Measurements from ENCODE around the gene SOX6.

The SOX6 gene

GRCh38 chr11:16318320-16318719 is 38.0 kb downstream of the SOX6 start:
- Histone ChIP-seq H3F3A (ENCODE audit: control insufficient read depth, insufficient read depth) (no peaks in the 10 kb centered on the region), H3K4me3 (ENCODE audit: low read length) (no peak overlapping the region), H3K27ac (ENCODE audit: low read depth, low read length) (no peak overlapping the region), H3K36me3 (ENCODE audit: control insufficient read depth, low read length) (no peaks in the 10 kb centered on the region), H3K79me2 (ENCODE audit: control insufficient read depth, low read length) (no peaks in the 10 kb centered on the region), H4K20me1 (ENCODE audit: control insufficient read depth, insufficient read depth, low read depth, low read length) (no peaks in the 10 kb centered on the region), H3K9me3 (ENCODE audit: control insufficient read depth, insufficient read depth, low read length) (no peaks in the 10 kb centered on the region), H3K4me2 (ENCODE audit: low read length) (no peak overlapping the region), H3K4me1 (ENCODE audit: control insufficient read depth, low read length) (no peaks in the 10 kb centered on the region), H3K9me2 (replicated peaks; ENCODE audit: control insufficient read depth, low read length) (no peaks in the 10 kb centered on the region), H3K27me3 (ENCODE audit: control insufficient read depth, low read length) (no peaks in the 10 kb centered on the region)
- TF ChIP-seq CTCF (IDR thresholded peaks at IDR 0.05; ENCODE audit: low read depth, low read length, poor library complexity, severe bottlenecking) (no peak), EZH2phosphoT487 (IDR thresholded peaks at IDR 0.05; ENCODE audit: borderline replicate concordance, low read length) (no peak)

DNA sequence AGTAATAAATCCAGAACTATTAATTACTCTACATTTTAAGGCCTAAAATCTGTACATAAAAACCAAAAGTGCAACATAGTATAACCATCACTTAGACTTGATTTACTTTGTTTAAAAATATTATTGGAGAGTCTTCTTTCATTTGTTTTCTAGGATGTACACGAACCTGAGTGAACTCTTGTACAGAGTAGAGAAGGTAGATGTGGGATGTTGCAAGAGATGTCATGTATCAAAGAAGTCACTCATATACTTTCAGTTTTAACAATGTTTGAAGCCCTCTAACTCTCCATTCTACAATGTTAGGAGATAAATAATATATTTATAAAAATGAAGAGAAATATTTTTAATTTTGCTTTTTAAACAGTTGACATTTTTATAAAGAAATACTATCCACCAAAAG is 38.6 kb downstream of the SOX6 start:
- Histone ChIP-seq H3F3A (ENCODE audit: control insufficient read depth, insufficient read depth) (no peaks in the 10 kb centered on the region), H3K4me2 (ENCODE audit: low read length) (no peak overlapping the region), H3K36me3 (ENCODE audit: control insufficient read depth, low read length) (no peaks in the 10 kb centered on the region), H3K27me3 (ENCODE audit: control insufficient read depth, low read length) (no peaks in the 10 kb centered on the region), H3K4me3 (ENCODE audit: low read length) (no peak overlapping the region), H4K20me1 (ENCODE audit: control insufficient read depth, insufficient read depth, low read depth, low read length) (no peaks in the 10 kb centered on the region), H3K4me1 (ENCODE audit: control insufficient read depth, low read length) (no peaks in the 10 kb centered on the region), H3K9me3 (ENCODE audit: control insufficient read depth, insufficient read depth, low read length) (no peaks in the 10 kb centered on the region), H3K9me2 (replicated peaks; ENCODE audit: control insufficient read depth, low read length) (no peaks in the 10 kb centered on the region), H3K79me2 (ENCODE audit: control insufficient read depth, low read length) (no peaks in the 10 kb centered on the region), H3K27ac (ENCODE audit: low read depth, low read length) (no peak overlapping the region)
- TF ChIP-seq EZH2phosphoT487 (IDR thresholded peaks at IDR 0.05; ENCODE audit: borderline replicate concordance, low read length) = no peak
- no peak for TF ChIP-seq CTCF (IDR thresholded peaks at IDR 0.05; ENCODE audit: low read depth, low read length, poor library complexity, severe bottlenecking)

DNA sequence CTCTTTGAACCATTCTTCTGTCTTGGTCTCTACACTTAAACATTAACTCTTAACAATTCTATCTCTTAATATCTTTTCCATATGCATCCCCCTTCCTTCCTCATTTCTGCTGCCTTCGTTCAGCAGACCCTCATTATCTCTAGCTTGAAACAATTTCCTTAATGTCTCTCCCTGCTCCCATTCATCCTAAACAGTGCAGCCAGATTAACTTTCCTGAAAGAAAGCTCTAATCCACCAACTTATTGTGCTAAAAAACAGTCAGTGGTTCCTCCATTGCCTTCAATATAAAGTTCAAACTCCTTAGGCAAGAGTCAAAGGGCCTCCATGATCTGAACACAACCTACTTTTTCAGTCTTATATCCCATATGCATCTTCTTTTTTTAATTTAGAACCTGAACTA is 42.5 kb downstream of the SOX6 start:
- H3K36me3 ChIP-seq (ENCODE audit: control insufficient read depth, low read length) = no peaks in the 10 kb centered on the region
- H3F3A ChIP-seq (ENCODE audit: control insufficient read depth, insufficient read depth) = no peaks in the 10 kb centered on the region
- H3K4me3 ChIP-seq (ENCODE audit: low read length) = no peak overlapping the region
- no peak overlapping the region for H3K27ac ChIP-seq (ENCODE audit: low read depth, low read length)
- H3K27me3 ChIP-seq (ENCODE audit: control insufficient read depth, low read length) = no peaks in the 10 kb centered on the region
- H4K20me1 ChIP-seq (ENCODE audit: control insufficient read depth, insufficient read depth, low read depth, low read length) = no peaks in the 10 kb centered on the region
- no peak overlapping the region for H3K4me2 ChIP-seq (ENCODE audit: low read length)
- TF ChIP-seq CTCF (IDR thresholded peaks at IDR 0.05; ENCODE audit: low read depth, low read length, poor library complexity, severe bottlenecking) (no peak), EZH2phosphoT487 (IDR thresholded peaks at IDR 0.05; ENCODE audit: borderline replicate concordance, low read length) (no peak)
- H3K9me3 ChIP-seq (ENCODE audit: control insufficient read depth, insufficient read depth, low read length) = no peaks in the 10 kb centered on the region
- no peaks in the 10 kb centered on the region for H3K9me2 ChIP-seq (replicated peaks; ENCODE audit: control insufficient read depth, low read length)
- H3K4me1 ChIP-seq (ENCODE audit: control insufficient read depth, low read length) = no peaks in the 10 kb centered on the region
- no peaks in the 10 kb centered on the region for H3K79me2 ChIP-seq (ENCODE audit: control insufficient read depth, low read length)
